Adipocyte (in vitro differentiated cells): ENCODE data around the gene SLC4A11.
"Not testable (repeated sequence)": the region's sequence is repeated elsewhere in the genome, so short reads cannot be mapped to it uniquely, and the experiment has no call there.

Experiments
- DNase-seq: peaks from one replicate; pipeline ENCODE4 v3.0.0-alpha.2; 2015; ENCODE audit warnings: low read depth
- H3K27me3 ChIP-seq: replicated peaks from 2 replicates; pipeline ENCODE4 v1.7.0; 2013; ENCODE audit warnings: mild to moderate bottlenecking, low read length, moderate library complexity; ENCODE audit not compliant: control insufficient read depth, insufficient read depth
- H3K36me3 ChIP-seq: 2 replicates; pipeline ENCODE4 v1.7.0; 2013; ENCODE audit warnings: low read length, mild to moderate bottlenecking, moderate library complexity; ENCODE audit not compliant: control insufficient read depth, insufficient read depth, severe bottlenecking
- H3K4me1 ChIP-seq: 2 replicates; pipeline ENCODE4 v1.7.0; 2013; ENCODE audit warnings: mild to moderate bottlenecking, low read length, moderate library complexity; ENCODE audit not compliant: control insufficient read depth, insufficient read depth
- H3K4me3 ChIP-seq: 2 replicates; pipeline ENCODE4 v1.7.0; 2013; ENCODE audit warnings: mild to moderate bottlenecking, low read length, moderate library complexity
- H3K9ac ChIP-seq: 2 replicates; pipeline ENCODE4 v1.7.0; 2013; ENCODE audit warnings: mild to moderate bottlenecking, low read length, moderate library complexity
- H3K9me3 ChIP-seq: 2 replicates; pipeline ENCODE4 v1.7.0; 2013; ENCODE audit warnings: mild to moderate bottlenecking, low read length, moderate library complexity; ENCODE audit not compliant: control insufficient read depth

The SLC4A11 gene

DNA sequence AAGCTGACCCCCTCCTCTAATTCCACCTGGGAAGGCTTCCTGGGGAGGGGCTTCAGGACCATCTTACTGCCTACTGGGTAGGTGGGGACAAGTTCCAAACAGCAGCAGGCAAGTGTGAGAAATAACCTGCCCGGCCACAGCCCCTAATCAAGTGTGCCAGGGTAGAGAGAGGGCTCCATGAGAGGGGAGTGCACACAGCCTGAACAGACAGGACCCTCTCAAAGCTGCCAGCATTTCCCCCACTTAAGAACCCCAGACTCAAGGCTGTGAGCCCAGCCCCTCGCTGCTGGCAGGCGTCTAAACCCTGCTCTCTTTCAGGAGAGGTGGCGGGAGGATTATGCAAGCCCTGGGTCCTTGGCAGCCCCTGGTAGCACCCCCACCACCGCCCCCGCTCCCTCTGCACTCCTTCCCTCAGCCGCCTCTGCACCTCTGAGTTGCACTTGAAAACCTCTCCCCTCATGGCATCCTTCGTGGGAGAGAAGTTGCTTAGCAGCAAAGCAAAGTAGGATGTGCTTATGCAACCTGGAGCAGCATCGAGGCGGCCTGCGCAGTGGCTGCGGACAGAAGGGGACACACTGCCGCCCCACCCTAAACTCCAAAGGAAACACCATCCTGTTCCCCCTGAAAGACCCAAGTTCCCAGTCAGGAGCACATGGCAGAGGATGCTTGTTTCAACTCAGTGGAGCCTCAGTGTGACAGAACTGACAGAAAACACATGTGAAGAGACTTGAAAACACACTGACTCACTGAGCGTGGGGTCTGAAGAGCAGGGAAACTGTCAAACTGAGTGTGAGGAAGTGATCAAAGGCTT lies 45.0 kb downstream of the SLC4A11 start:
- H3K4me1 ChIP-seq = no peaks in the 10 kb centered on the region
- no peak overlapping the region for H3K4me3 ChIP-seq
- peaks cover 79% of the 10 kb centered on the region for H3K36me3 ChIP-seq
- H3K27me3 ChIP-seq = no peaks in the 10 kb centered on the region
- DNase-seq = no peak
- H3K9ac ChIP-seq = no peak overlapping the region
- no peaks in the 10 kb centered on the region for H3K9me3 ChIP-seq

DNA sequence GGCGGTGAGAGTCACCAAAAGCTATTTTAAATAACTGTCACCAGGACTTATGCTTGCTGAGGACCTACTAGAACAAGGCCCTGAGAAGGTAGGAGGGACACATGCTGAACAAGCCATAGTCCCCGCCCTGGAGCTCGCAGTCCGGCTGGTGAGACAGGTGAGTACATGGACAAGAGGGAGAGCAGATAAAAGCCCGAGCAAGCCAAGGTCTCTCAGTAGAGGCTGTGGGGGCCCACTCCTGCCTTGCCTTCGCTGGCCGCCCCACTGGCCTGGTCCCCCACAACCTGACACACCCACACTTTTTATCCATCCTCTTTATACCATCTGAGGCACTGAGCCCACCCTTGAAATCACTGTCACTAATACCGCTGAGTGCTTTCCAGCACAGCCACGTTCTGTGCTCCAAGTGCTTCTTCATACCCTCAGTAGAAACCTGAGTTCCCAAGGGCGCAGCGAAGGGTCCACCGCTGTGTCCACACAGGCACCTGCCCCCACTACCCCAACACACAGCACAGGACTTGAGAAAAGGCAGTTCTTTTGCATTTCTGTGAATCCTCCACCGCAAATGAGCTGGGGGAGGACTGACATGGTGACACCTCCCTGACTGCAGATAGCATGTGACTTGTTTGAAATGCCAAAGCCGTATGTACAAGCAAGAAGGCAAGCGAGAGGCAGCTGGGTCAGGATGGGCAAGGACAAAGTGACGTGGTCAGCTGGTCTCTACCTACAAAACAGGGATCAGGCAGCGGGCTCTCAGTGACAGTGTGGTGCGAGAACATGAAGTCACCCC lies 46.6 kb downstream of the SLC4A11 start:
- no peaks in the 10 kb centered on the region for H3K27me3 ChIP-seq
- no peak for DNase-seq
- no peak overlapping the region for H3K9ac ChIP-seq
- peaks cover 73% of the 10 kb centered on the region for H3K36me3 ChIP-seq
- no peaks in the 10 kb centered on the region for H3K9me3 ChIP-seq
- H3K4me3 ChIP-seq = no peak overlapping the region
- H3K4me1 ChIP-seq = no peaks in the 10 kb centered on the region

DNA sequence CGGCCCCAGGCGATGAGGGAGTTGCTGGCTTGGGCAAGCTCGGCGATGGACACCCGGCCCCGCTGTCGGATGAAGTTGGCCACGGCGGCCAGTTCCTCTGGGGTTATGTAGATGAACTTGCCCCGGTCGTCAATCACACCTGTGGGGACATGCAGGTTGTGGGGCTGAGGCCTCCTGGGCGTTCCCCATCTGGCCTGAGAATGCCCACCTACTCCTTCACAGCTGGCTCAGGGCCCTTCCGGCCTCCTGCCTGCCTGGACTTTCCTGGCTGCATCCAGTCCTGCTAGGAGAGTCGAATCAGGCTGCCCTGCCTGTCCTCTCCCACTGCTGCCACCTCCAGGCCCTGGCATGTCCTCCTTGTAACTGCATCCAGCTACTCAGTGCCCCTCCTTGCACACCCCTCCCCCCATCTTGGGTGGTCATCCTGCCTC lies 48.3 kb downstream of the SLC4A11 start:
- no peak overlapping the region for H3K4me3 ChIP-seq
- no peaks in the 10 kb centered on the region for H3K27me3 ChIP-seq
- H3K36me3 ChIP-seq = peaks cover 60% of the 10 kb centered on the region
- no peak for DNase-seq
- H3K9ac ChIP-seq = no peak overlapping the region
- H3K9me3 ChIP-seq = no peaks in the 10 kb centered on the region
- H3K4me1 ChIP-seq = no peaks in the 10 kb centered on the region

DNA sequence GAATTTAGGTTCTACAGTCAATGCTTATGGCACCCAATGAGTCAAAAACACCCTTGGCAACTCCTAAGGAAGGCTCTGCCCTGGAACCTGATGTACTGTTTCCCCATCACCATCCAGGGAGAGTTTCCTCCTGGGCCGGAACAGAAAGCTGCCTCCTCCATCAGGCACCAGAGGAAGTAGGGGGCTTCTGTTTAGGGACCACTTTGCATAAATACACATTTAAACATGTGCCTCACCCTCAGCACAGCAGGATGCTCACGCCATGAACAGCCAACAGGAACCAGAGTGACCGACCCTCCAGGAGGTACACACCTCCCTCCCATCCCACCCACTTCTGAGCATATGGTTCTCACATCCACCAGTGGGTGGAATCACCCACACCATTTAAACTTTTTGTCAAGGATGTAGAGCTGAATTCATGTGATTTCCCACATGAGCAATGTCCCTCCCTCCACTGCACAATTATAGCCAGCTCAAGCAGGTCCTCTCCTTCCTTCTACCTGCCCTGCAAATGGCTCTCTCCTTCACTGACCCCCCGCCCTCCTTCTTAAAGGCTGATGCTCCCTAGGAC lies 49.3 kb downstream of the SLC4A11 start:
- no peak overlapping the region for H3K4me3 ChIP-seq
- H3K4me1 ChIP-seq = no peaks in the 10 kb centered on the region
- no peak for DNase-seq
- H3K9ac ChIP-seq = no peak overlapping the region
- no peaks in the 10 kb centered on the region for H3K27me3 ChIP-seq
- H3K9me3 ChIP-seq = no peaks in the 10 kb centered on the region
- H3K36me3 ChIP-seq = peaks cover 50% of the 10 kb centered on the region

DNA sequence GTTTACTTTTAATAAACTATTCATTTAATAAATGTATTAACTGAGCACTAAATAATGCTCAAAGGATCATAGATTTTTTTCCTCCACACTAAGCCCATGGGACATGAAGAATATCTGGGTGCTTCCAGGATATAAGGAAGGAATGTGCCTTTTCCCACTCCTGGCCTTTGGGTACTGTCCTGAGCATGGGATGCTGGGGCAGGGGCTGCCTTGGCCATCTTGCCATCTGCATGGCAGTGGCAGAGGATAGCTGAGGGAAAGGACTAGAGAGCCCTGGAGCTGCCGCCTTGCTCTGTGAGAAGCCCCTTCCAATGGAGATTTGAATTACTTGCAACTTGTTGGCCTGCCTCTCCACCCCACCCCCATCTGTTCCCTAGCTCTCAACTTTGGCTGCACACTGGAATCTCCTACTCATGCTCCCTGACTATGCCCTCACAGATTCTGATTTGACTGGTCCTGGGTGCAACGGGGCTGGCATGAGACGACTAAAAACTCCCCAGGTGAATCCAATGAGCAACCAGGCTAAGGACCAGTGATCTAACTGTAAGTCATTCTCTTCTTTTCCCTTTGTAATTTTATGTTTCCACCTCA lies 50.1 kb downstream of the SLC4A11 start:
- H3K4me1 ChIP-seq = no peaks in the 10 kb centered on the region
- H3K9me3 ChIP-seq = no peaks in the 10 kb centered on the region
- no peaks in the 10 kb centered on the region for H3K27me3 ChIP-seq
- peaks cover 43% of the 10 kb centered on the region for H3K36me3 ChIP-seq
- no peak for DNase-seq
- no peak overlapping the region for H3K9ac ChIP-seq
- no peak overlapping the region for H3K4me3 ChIP-seq

DNA sequence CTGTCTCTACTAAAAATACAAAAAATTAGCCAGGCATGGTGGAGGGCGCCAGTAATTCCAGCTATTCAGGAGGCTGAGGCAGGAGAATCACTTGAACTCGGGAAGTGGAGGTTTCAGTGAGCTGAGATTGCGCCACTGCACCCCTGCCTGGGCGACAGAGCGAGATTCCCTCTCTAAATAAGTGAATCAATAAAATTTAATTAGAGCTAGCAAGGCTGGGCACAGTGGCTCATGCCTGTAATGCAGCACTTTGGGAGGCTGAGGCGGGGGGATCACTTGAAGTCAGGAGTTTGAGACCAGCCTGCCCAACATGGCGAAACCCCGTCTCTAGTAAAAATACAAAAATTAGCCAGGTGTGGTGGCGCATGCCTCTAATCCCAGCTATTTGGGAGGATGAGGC lies 51.1 kb downstream of the SLC4A11 start:
- not testable (repeated sequence) for DNase-seq

DNA sequence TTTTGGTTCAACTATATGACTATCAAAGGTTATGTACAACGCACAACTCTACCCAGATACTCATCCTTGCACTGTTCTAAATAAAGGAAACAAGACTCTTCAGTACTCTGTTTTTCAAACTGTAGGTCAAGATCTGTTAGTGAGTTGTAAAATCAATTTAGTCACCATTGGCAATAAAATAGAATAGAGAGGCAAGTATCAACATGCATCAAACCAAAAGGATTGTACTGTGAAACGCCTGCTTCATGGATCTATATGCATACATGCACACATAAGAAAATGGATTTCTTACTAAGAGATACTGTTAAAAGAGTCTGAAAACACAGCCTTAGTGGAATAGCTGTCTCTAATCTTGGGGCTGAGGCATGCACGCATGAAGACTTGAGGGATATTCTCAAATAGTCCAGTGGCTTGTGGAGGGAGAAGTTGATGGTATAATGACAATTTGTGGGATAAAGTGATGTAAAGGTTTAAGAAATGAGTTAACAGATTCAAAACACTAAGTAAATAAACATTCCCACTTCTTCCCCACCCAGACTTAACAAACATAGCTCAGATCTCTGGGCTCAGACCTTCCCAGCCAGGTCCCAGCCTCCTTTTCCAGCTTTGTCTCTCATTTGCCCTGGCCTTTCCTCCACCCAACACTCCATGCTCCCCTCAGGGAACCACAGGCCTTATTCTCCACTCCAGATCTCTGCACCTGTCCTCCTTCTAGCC lies 54.9 kb downstream of the SLC4A11 start:
- Histone ChIP-seq H3K9ac (no peak overlapping the region), H3K36me3 (peaks cover 2% of the 10 kb centered on the region), H3K27me3 (no peaks in the 10 kb centered on the region), H3K4me1 (peaks cover 3% of the 10 kb centered on the region), H3K9me3 (no peaks in the 10 kb centered on the region), H3K4me3 (no peak overlapping the region)
- no peak for DNase-seq

More for the DNA sequence above, 51.1 kb downstream of the SLC4A11 start:
- H3K27me3 ChIP-seq, H3K4me3 ChIP-seq, H3K9ac ChIP-seq, H3K4me1 ChIP-seq, H3K9me3 ChIP-seq: not testable (repeated sequence)
- H3K36me3 ChIP-seq = peaks cover 35% of the 10 kb centered on the region

DNA sequence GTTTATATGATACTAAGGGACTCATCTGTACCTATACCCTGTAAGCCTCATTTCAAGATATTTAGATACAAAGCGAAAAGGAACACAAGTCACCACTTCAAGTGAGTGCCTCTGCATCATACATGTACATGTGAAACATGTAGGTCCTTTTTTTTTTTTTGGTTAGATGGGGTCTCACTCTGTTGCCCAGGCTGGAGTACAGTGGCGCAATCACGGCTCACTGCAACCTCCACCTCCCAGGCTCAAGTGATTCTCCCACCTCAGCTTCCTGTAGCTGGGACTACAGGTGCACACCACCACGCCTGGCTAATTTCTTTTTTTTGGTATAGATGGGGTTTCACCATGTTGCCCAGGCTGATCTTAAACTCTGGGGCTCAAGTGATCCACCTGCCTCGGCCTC lies 56.6 kb downstream of the SLC4A11 start:
- not testable (repeated sequence) for H3K9ac ChIP-seq, H3K27me3 ChIP-seq, H3K4me3 ChIP-seq, H3K4me1 ChIP-seq, H3K36me3 ChIP-seq, H3K9me3 ChIP-seq, DNase-seq

DNA sequence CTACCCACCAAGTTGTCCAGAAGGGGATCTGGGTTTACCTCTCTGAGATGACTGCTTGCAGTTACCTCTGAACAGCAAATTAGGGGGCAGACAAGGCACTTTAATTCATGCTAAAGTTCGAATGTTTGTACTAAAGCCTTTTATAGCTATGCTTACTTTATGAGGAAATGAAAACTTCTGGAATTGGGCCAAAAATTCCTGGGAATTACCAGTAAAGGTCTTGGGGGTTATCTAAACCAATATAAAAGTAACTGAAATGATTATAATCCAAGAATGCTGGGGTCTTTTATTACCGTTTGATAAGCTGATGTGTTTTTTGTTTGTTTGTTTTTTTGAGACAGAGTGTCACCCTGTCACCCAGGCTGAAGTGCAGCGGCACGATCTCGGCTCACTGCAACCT lies 57.7 kb downstream of the SLC4A11 start:
- H3K36me3 ChIP-seq = no peaks in the 10 kb centered on the region
- DNase-seq = no peak
- H3K4me3 ChIP-seq = no peak overlapping the region
- H3K27me3 ChIP-seq = no peaks in the 10 kb centered on the region
- peaks cover 3% of the 10 kb centered on the region for H3K4me1 ChIP-seq
- H3K9ac ChIP-seq = no peak overlapping the region
- no peaks in the 10 kb centered on the region for H3K9me3 ChIP-seq

DNA sequence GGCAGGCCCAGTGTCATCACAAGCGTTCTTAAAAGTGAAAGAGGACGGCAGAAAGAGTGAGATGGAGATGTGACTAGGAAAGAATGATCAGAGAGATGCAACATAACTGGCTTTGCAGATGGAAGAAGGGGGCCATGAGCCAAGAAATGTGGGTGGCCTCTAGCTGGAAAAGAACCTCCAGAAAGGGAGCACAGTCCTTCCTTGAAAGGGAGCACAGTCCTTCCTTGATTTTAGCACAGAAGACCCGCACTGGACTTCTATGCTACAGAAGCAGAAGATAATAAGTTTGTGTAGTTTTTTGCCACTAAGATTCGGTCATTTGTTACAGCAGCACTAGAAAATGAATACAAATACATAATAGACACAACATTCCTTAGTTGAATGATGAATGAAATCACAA lies 58.7 kb downstream of the SLC4A11 start:
- Histone ChIP-seq H3K27me3 (no peaks in the 10 kb centered on the region), H3K4me3 (no peak overlapping the region), H3K9me3 (no peaks in the 10 kb centered on the region), H3K4me1 (peaks cover 8% of the 10 kb centered on the region), H3K36me3 (no peaks in the 10 kb centered on the region), H3K9ac (no peak overlapping the region)
- DNase-seq = no peak
